ENCODE results near the gene DOLPP1. TPM values are rescaled to one million over a fixed set of nuclear protein-coding genes. Genes with fewer than 3 reads are reported as not detected.

Gene DOLPP1
- total and polyA plus RNA-seq, 2 of the 13 experiments (the other 11 are each of a cell fraction or from before 2014, with no cell fraction given) = 21.0 to 34.1 TPM

GRCh38 chr9:129139233-129139992 is 58.5 kb downstream of the DOLPP1 start (continued):
- TF ChIP-seq MLX (CRISPR knock-in tag; IDR thresholded peaks at IDR 0.05) = no peak
- peak; percentile 61; the same call in 1 of the 2 replicates for TF ChIP-seq NFKB2 (CRISPR knock-in tag; IDR thresholded peaks at IDR 0.05; ENCODE audit: borderline replicate concordance)
- TF ChIP-seq ZNF703 (CRISPR knock-in tag; IDR thresholded peaks at IDR 0.05; ENCODE audit: borderline replicate concordance) = no peak
- no peak for TF ChIP-seq THAP8 (CRISPR knock-in tag; IDR thresholded peaks at IDR 0.05; ENCODE audit: borderline replicate concordance)
- TF ChIP-seq THYN1 (CRISPR knock-in tag; IDR thresholded peaks at IDR 0.05; ENCODE audit: borderline replicate concordance, low read depth) = no peak
- TF ChIP-seq HBP1 (CRISPR knock-in tag; IDR thresholded peaks at IDR 0.05; ENCODE audit: low read depth) = no peak
- no peak for TF ChIP-seq HNF4G (IDR thresholded peaks at IDR 0.05; ENCODE audit: borderline replicate concordance, low read depth, low read length)
- TF ChIP-seq HNF4G (CRISPR knock-in tag; IDR thresholded peaks at IDR 0.05; ENCODE audit: borderline replicate concordance, low read depth) = peak; percentile 45; the same call in 1 of the 2 replicates
- TF ChIP-seq NBN (conservative IDR thresholded peaks at IDR 0.05) = no peak
- no peak for TF ChIP-seq ZNF414 (CRISPR knock-in tag; IDR thresholded peaks at IDR 0.05)
- TF ChIP-seq ZNF652 (CRISPR knock-in tag; IDR thresholded peaks at IDR 0.05; ENCODE audit: borderline replicate concordance, low read depth) = no peak
- no peak for TF ChIP-seq ZNF260 (CRISPR knock-in tag; IDR thresholded peaks at IDR 0.05; ENCODE audit: borderline replicate concordance, low read depth)
- no peak for TF ChIP-seq ZNF24 (IDR thresholded peaks at IDR 0.05)
- peak; percentile 18; the same call in 1 of the 2 replicates for TF ChIP-seq CREM (IDR thresholded peaks at IDR 0.05)
- no peak for TF ChIP-seq CREM (CRISPR knock-in tag; IDR thresholded peaks at IDR 0.05)
- TF ChIP-seq SPEN (CRISPR knock-in tag; IDR thresholded peaks at IDR 0.05; ENCODE audit: low read depth) = no peak
- peak; percentile 23; the same call in 1 of the 2 replicates for TF ChIP-seq HIVEP1 (CRISPR knock-in tag; IDR thresholded peaks at IDR 0.05)
- TF ChIP-seq ZNF556 (CRISPR knock-in tag; IDR thresholded peaks at IDR 0.05; ENCODE audit: borderline replicate concordance) = 0 out of 2 replicates have a peak, but pooled peaks have one; percentile 19
- TF ChIP-seq ZNF841 (CRISPR knock-in tag; IDR thresholded peaks at IDR 0.05; ENCODE audit: borderline replicate concordance) = no peak
- no peak for TF ChIP-seq RNF219 (CRISPR knock-in tag; IDR thresholded peaks at IDR 0.05)
- no peak for TF ChIP-seq AGO2 (optimal IDR thresholded peaks at IDR 0.05; ENCODE audit: low read depth, low read length)
- TF ChIP-seq CEBPB (IDR thresholded peaks at IDR 0.05; ENCODE audit: borderline replicate concordance, low read depth, low read length) = no peak
- TF ChIP-seq HDAC6 (IDR thresholded peaks at IDR 0.05; ENCODE audit: low read depth, low read length) = no peak
- TF ChIP-seq ZC3H13 (CRISPR knock-in tag; IDR thresholded peaks at IDR 0.05) = no peak
- no peak for TF ChIP-seq CENPT (CRISPR knock-in tag; IDR thresholded peaks at IDR 0.05; ENCODE audit: low read depth)

Data from HepG2 (cell line).